ENCODE data around the gene QRFP. TPM values are rescaled to one million over a fixed set of nuclear protein-coding genes. Genes with fewer than 3 reads are reported as not detected.

QRFP gene
- total RNA-seq, 2 experiments from 2014 or later: not detected

DNA sequence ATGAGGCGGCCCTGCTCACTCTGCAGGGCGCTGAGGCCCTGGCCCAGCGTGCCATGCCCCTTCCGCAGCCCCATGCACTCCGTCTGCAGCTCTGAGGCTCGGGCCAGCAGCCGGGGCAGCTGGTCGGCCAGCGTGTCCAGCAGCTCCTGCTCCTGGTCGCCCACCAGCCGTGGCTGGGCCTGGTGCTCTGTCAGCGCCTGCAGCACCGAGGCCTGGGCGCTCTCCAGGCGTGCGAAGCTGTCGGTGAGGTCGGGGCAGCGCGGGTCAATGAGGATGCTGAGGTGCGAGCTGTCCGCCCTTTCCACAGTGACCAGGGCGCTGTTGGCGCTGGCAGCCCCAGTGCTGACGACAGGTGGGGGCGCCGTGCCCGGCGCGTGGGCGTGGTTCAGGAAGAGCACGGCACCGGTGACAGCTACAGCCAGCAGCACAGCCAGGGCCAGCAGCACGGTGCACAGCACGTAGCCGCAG is 33.0 kb upstream of the QRFP start:
- CTCF ChIA-PET: interaction anchor here (0.6 kb wide), 1 partner anchor 799 kb away, joined by 3 read pairs; no protein-coding TSS in a partner anchor
- Mint-ChIP-seq H3K4me1 (no peaks in the 10 kb centered on the region), H3K9me3 (ENCODE audit: low read depth) (no peaks in the 10 kb centered on the region), H3K27me3 (peaks cover 25% of the 10 kb centered on the region), H3K36me3 (no peaks in the 10 kb centered on the region), H3K4me3 (no peak overlapping the region), H3K27ac (no peak overlapping the region)
- ATAC-seq: no peak
- no peak for DNase-seq

DNA sequence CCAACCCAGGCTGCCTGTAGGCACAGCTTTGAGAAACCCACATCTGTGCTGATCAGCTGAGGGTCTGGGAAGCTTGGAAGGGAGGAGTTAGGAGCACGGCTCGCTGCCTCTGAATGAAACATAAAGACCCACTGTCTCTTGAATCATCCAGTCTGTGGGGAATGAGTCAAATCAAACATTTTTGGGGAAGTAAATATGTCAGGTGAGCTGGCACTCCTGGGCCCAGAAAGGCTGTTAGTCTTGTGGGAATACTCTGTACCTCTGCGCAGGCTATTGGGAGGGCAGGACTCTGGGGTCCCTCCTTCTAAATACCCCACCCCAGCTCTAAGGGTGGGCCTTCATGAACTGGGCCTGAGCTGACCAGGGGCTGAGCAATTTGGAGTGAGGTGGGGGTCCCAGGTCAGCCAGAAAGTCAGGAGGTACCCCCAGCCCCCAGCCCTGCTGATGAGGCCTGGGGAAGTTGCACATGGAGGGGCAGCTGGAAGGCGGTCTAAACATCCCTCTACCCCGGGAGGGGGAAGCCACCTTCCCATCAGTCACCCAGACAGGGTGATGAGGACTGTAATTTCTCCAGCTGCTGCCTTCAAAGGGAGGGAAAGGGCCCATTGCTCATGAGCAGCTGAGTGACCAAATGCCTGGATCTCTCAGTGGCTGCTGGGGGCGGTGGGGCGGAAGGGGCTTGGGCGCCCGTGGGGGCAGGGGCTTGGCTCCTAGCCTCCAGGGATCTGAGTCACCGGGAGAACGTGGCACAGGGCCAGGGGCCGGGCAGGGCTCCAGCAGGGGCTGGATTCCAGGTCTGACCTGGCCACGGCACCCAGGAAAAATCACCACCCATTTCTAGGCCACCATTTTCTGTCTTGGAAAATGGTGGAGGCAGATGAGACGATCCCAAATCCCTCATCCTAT is 31.6 kb upstream of the QRFP start:
- CTCF ChIA-PET: interaction anchor here (1.2 kb wide), 1 partner anchor 17 kb away, joined by 3 read pairs; no protein-coding TSS in a partner anchor
- Mint-ChIP-seq H3K4me3 (no peak overlapping the region), H3K36me3 (no peaks in the 10 kb centered on the region), H3K27ac (no peak overlapping the region), H3K27me3 (peaks cover 22% of the 10 kb centered on the region), H3K4me1 (no peaks in the 10 kb centered on the region), H3K9me3 (ENCODE audit: low read depth) (no peaks in the 10 kb centered on the region)
- no peak for DNase-seq
- ATAC-seq: no peak

DNA sequence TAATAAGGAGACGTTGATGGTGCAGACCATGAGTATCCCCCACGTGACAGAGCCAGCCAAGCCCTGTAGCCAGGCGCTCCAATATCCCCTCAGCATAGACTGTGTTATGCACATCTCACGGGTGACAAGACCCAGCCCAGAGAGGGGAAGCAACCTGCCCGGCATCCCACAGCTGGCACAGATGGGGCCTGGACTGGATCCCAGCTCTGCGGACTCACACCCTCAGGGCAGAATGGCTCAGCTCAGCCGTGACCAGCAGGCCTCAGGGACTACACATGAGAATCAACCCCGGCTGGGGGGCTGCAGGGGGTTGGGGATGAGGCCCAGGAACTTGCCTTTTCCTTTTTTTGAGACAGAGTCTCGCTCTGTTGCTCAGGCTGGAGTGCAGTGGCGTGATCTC is 30.7 kb upstream of the QRFP start:
- Mint-ChIP-seq H3K27ac (no peak overlapping the region), H3K27me3 (peaks cover 20% of the 10 kb centered on the region), H3K36me3 (no peaks in the 10 kb centered on the region), H3K4me1 (no peaks in the 10 kb centered on the region), H3K4me3 (no peak overlapping the region), H3K9me3 (ENCODE audit: low read depth) (no peaks in the 10 kb centered on the region)
- CTCF ChIA-PET: no interaction called here
- DNase-seq (no peak), ATAC-seq (no peak)

- CTCF ChIA-PET: no interaction called here
- no peaks in the 10 kb centered on the region for H3K4me1 Mint-ChIP-seq
- no peak for ATAC-seq
- no peak for DNase-seq
- H3K36me3 Mint-ChIP-seq: no peaks in the 10 kb centered on the region
- peaks cover 11% of the 10 kb centered on the region for H3K27me3 Mint-ChIP-seq
- H3K4me3 Mint-ChIP-seq: no peak overlapping the region
- no peaks in the 10 kb centered on the region for H3K9me3 Mint-ChIP-seq (ENCODE audit: low read depth)
- no peak overlapping the region for H3K27ac Mint-ChIP-seq
Measured at GRCh38 chr9:130925050-130925678, 28.6 kb upstream of the QRFP start.

DNA sequence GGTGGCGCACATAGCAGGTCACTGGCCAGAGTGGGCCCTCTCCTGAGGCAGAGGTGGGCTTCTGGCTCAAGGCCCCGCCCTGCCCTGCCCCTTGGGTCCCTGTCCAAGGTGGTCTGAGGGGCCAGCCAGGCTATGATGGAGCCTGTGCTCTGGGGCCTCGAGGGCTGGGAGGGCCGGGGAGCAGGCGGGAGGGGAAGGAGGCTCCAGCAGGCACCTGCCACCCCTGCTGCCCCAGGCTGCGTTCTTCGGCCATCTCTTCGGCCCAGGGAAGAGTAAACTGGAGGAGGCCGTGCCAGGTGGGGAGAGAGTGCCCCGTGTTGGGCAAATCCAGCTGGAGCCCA is 27.8 kb upstream of the QRFP start:
- DNase-seq: no peak
- no peaks in the 10 kb centered on the region for H3K9me3 Mint-ChIP-seq (ENCODE audit: low read depth)

DNA sequence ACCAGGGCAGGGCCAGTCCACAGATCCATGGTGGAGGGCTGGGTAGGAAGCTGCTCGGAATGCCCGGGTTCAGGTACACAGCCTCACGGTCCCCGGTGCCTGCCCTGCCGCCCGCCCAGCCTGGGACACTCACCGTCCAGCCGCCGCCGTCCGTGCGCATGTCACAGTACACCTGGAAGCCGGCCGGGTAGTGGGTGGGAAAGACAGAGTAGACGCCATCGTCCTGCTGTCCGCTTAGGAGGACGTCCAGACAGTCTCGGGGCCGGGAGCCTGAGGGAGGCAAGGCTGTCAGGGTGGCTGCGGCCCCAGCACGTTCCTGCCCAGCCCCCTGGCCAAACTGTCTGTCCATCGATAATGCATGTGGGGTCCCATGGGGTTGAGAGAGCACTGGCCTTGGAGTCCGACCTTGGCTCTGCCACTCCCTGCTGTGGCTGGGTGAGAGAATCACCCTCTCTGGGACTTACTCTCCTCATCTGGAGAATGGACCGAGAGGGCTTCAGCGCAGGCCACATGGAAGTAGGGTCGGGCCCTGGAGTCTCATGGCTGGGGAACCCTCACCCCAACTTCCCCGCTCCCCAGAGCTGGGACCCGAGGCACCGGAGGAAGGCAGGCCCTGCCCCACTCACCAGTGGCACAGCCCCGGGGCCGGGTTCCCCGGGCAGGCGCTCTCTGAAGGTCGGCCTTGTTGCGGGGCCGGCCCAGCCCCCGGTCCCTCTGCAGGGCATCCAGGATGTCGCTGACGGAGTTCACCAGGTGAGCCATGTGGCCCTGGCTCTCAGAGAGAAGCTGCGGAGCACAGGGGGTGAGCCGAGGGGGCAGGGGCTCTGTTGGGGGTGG is 27.2 kb upstream of the QRFP start:
- CTCF ChIA-PET: no interaction called here

More for the DNA sequence above, 27.8 kb upstream of the QRFP start:
- H3K4me1 Mint-ChIP-seq: no peaks in the 10 kb centered on the region
- CTCF ChIA-PET: no interaction called here
- ATAC-seq: no peak
- no peak overlapping the region for H3K27ac Mint-ChIP-seq
- no peak overlapping the region for H3K4me3 Mint-ChIP-seq
- no peaks in the 10 kb centered on the region for H3K36me3 Mint-ChIP-seq
- H3K27me3 Mint-ChIP-seq: peaks cover 11% of the 10 kb centered on the region

DNA sequence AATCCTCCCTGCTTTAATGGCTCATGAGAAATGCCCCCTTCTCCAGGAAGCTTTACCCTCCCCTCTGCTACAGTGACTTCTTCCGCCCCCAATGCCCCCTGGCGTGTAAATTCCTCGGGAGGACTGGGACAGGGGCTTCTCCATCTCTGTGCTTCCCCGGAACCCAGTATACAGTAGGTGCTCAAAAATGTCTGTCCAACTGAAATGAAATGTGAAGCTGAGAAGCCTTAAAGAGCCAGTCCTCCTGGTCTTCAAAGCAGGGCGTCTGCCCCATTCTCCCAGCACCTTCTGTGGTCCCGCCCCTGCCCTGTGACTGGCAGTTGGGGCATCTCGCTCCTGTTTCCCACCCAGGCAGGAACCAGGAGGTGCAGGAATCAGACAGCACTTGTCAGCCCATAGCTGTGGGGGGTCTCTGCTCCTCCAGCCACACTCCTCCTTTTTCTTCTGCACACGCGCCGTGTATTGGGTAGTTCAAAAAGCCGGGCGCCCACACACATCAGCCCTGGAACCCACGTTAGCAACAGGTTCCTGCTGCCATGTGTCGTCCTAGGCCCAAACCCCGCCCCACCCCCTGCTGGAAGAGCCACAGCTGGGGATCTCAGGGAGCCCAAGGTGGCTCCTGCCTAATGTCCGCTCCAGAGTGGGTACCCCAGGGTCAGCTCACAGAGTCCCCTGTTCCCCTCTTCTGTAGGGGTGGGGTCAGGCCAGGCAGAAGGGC is 26.4 kb upstream of the QRFP start:
- DNase-seq (no peak), ATAC-seq (no peak)
- Mint-ChIP-seq H3K27me3 (peaks cover 11% of the 10 kb centered on the region), H3K4me1 (no peaks in the 10 kb centered on the region), H3K36me3 (no peaks in the 10 kb centered on the region), H3K4me3 (no peak overlapping the region), H3K27ac (no peak overlapping the region), H3K9me3 (ENCODE audit: low read depth) (no peaks in the 10 kb centered on the region)
- CTCF ChIA-PET: no interaction called here

More for the DNA sequence above, 27.2 kb upstream of the QRFP start:
- Mint-ChIP-seq H3K9me3 (ENCODE audit: low read depth) (no peaks in the 10 kb centered on the region), H3K4me1 (no peaks in the 10 kb centered on the region), H3K4me3 (no peak overlapping the region), H3K36me3 (no peaks in the 10 kb centered on the region), H3K27ac (no peak overlapping the region), H3K27me3 (peaks cover 11% of the 10 kb centered on the region)
- no peak for DNase-seq
- ATAC-seq: no peak

DNA sequence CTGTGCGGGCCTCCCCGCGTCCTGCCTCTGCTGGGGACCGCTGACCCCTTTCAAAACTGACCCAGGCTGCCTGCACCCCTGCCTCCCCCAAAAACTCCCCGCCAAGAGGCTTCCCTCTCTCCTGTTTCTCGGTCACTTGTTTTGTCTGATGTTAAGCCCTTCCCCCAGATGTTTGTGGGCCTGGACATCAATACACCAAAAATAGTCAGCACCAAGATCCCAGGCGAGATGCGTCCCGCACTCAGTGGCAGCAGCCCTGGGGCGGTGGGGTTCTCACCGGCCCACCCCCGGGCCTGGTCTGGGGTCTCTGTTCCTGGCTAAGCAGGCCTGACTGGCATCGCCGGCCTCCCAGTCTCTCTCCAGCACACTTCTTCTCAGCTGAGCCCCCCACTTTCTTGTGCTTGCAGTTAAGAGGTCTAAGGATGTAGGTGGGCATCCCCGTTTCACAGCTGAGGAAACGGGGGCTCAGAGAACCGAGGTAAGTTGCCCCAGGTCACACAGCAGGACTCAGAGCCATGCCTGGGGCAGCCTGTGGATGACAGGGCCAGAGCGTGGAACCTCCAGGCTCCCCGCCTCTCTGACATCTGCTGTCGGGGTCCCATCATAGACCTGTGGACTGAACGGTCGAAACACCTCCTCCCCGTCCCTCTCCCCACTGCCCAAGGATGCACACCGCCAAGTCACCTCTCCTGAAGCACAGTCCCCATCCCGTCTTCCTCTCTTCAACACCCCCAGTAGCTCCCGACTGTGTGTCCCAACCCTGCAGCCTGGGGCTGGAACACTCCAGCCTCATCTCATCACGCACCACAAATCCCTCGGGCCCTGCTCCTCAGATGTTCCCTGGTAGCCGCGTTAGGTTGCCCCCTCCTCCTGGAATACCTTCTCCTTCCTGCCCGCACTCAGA is 25.6 kb upstream of the QRFP start:
- no peak for ATAC-seq
- CTCF ChIA-PET: no interaction called here
- H3K4me1 Mint-ChIP-seq: no peaks in the 10 kb centered on the region
- DNase-seq: no peak
- H3K27me3 Mint-ChIP-seq: peaks cover 11% of the 10 kb centered on the region
- H3K27ac Mint-ChIP-seq: no peak overlapping the region
- no peaks in the 10 kb centered on the region for H3K36me3 Mint-ChIP-seq
- H3K9me3 Mint-ChIP-seq (ENCODE audit: low read depth): no peaks in the 10 kb centered on the region
- H3K4me3 Mint-ChIP-seq: no peak overlapping the region

DNA sequence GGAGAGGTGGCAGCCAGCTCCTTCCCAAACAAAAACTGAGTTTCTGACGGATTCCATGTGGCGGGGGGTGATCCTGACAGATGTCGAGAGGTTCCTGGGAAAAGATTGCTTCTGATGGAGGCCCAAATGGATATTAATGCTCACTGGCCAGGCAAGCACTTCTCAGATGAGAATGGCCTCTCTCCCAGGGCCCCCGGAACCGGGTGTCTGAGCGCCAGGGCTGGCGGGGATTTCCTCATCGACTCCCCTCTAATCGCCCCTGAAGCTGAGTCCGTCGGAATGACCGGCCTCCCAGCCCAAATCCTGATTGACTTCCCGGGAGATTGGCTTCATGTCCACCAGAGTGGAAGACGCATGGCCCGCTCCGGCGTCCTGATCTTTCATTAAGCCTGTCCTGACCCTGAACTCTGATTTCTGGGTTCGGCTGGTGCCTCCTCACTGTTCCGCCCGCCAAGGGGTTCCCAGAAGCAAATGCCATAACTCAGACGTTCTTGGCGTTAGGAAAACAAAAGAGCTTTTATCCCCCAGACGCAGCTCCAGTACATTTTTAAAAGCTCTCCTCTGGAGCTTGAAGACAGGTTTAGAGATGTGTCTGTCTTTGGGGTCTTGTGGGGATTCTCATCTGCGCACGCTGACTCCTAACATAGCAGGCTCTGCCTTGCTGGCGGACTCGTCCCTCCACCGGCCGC is 24.8 kb upstream of the QRFP start:
- CTCF ChIA-PET: no interaction called here
- no peak overlapping the region for H3K27ac Mint-ChIP-seq
- H3K4me3 Mint-ChIP-seq: no peak overlapping the region
- no peaks in the 10 kb centered on the region for H3K36me3 Mint-ChIP-seq
- H3K27me3 Mint-ChIP-seq: peaks cover 11% of the 10 kb centered on the region
- DNase-seq (no peak), ATAC-seq (no peak)
- no peaks in the 10 kb centered on the region for H3K9me3 Mint-ChIP-seq (ENCODE audit: low read depth)
- no peaks in the 10 kb centered on the region for H3K4me1 Mint-ChIP-seq

DNA sequence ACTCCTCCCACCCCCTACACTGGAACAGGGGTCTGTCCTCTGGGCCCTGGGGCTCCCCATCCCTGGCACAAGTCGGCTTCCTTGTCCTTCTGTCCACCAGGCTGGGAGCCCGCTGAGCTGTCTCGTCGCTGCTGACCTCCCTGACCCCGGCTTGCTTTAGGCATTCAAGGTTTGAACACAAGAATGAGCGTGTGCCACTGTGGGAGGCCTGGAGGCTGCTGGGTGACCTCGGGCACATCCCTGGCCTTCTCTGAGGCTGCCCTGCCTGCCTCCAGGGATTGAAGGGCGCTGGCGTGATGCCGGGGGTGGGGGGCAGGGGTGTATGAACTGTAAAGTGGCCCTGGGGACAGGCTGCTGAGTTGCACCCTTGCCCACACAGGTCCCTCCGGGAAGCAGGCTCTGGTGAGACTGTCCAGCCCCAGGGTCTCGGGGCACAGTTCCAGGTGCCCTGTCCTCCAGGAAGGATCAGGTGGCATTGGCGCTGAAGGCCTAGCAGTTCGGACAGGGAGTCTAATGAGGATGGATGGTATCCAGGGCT is 24.2 kb upstream of the QRFP start:
- no peaks in the 10 kb centered on the region for H3K9me3 Mint-ChIP-seq (ENCODE audit: low read depth)
- H3K27me3 Mint-ChIP-seq: peaks cover 9% of the 10 kb centered on the region
- H3K27ac Mint-ChIP-seq: no peak overlapping the region
- CTCF ChIA-PET: no interaction called here
- H3K36me3 Mint-ChIP-seq: no peaks in the 10 kb centered on the region
- ATAC-seq (no peak), DNase-seq (no peak)
- H3K4me3 Mint-ChIP-seq: no peak overlapping the region
- H3K4me1 Mint-ChIP-seq: no peaks in the 10 kb centered on the region

DNA sequence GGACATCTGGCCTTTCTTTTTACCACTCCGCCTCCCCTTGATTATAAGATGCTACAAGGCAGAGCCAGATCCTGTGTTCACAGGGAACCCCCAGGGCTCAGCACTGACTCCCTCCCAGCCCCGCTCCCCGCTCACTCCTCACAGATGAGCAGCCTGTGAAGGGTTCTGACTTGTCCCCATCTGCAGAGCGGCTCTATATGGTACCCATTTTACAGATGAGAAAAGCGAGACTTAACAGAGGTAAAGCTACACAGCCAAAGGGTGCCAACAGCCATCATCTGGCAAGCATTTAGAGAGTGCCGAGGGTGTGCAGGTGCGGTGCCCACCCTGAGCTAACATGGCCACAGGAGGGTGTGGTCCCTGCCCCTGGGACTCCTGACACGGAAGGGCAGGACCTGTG is 23.6 kb upstream of the QRFP start:
- H3K27me3 Mint-ChIP-seq: peaks cover 7% of the 10 kb centered on the region
- ATAC-seq (no peak), DNase-seq (no peak)
- no peaks in the 10 kb centered on the region for H3K4me1 Mint-ChIP-seq
- no peaks in the 10 kb centered on the region for H3K9me3 Mint-ChIP-seq (ENCODE audit: low read depth)
- H3K27ac Mint-ChIP-seq: no peak overlapping the region
- no peaks in the 10 kb centered on the region for H3K36me3 Mint-ChIP-seq
- H3K4me3 Mint-ChIP-seq: no peak overlapping the region
- CTCF ChIA-PET: no interaction called here
